Retina (tissue), 1 donor: ENCODE measurements around the gene ADAD2.

Experiments
- DNase-seq: peaks from one replicate; pipeline ENCODE4 v3.0.0-alpha.2; 2016

The ADAD2 gene

GRCh38 chr16:84190731-84191388, at the start of gene ADAD2:
Gene ADAD2 (plus strand): TSS chr16:84191157. CDS start chr16:84191231, 74 bp downstream.
- DNase-seq, result no peak

GRCh38 chr16:84143081-84143480, 47.9 kb upstream of the ADAD2 start:
- DNase-seq, result no peak

GRCh38 chr16:84143784-84144199, 47.2 kb upstream of the ADAD2 start:
- DNase-seq, result peak; percentile 62

GRCh38 chr16:84144209-84144858, 46.6 kb upstream of the ADAD2 start:
- peak; percentile 77 for DNase-seq

GRCh38 chr16:84144859-84145639, 45.9 kb upstream of the ADAD2 start, which contains the start of the genes DNAAF1 and HSDL1:
Gene DNAAF1 (plus strand): TSS chr16:84145308. CDS start chr16:84145441, 133 bp downstream.
Gene HSDL1 (minus strand): TSS chr16:84145177. CDS start chr16:84131321, 13,856 bp downstream.
- peak; percentile 94 for DNase-seq

GRCh38 chr16:84150926-84151325, 40.0 kb upstream of the ADAD2 start:
- DNase-seq, result no peak

GRCh38 chr16:84153660-84154214, 37.2 kb upstream of the ADAD2 start:
- no peak for DNase-seq

GRCh38 chr16:84155226-84155625, 35.7 kb upstream of the ADAD2 start:
- no peak for DNase-seq

- DNase-seq, result no peak
These were observed 35.2 kb upstream of the ADAD2 start for GRCh38 chr16:84155771-84156170.

GRCh38 chr16:84156342-84156784, 34.6 kb upstream of the ADAD2 start:
- DNase-seq, result no peak

GRCh38 chr16:84159007-84159406, 31.9 kb upstream of the ADAD2 start:
- DNase-seq, result no peak

- no peak for DNase-seq
These were observed 31.2 kb upstream of the ADAD2 start for GRCh38 chr16:84159800-84160199.

GRCh38 chr16:84161037-84161436, 29.9 kb upstream of the ADAD2 start:
- DNase-seq, result no peak

- no peak for DNase-seq
These were observed 29.2 kb upstream of the ADAD2 start for GRCh38 chr16:84161801-84162200.

- DNase-seq, result no peak
These were observed 25.2 kb upstream of the ADAD2 start for GRCh38 chr16:84165746-84166145.

GRCh38 chr16:84166796-84167695, 23.9 kb upstream of the ADAD2 start:
- DNase-seq, result no peak

GRCh38 chr16:84169765-84170310, 21.1 kb upstream of the ADAD2 start:
- DNase-seq, result no peak

- no peak for DNase-seq
These were observed 16.6 kb upstream of the ADAD2 start for GRCh38 chr16:84174396-84174795.

- DNase-seq, result peak; percentile 65
These were observed 15.4 kb upstream of the ADAD2 start for GRCh38 chr16:84175350-84176081.

GRCh38 chr16:84176192-84177053, 14.5 kb upstream of the ADAD2 start:
- DNase-seq, result no peak
